Measurements from ENCODE around the gene POLG2. TPM values are rescaled to one million over a fixed set of nuclear protein-coding genes. Genes with fewer than 3 reads are reported as not detected.

POLG2 gene
- total RNA-seq, 1 experiment from 2014 or later = 20.3 TPM

DNA sequence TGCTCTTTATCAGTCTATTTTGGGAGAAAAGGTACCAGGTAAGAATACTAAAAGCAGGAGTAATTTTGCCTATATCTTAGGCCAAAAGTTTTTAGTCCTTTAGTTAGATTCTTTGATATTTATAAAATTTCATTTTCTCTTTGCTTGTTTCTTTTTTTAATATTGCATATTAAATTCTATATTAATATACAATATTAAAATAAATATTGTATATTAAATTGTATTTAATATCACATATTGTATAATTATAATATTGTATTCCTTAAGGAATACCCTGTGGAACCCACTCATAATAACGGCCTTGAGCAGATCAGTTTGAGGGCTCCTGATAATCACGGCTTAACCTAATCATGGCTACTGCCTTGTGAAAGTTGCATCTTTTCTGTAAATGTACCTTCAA lies 11.8 kb upstream of the POLG2 start:
- ATAC-seq = no peak
- Histone ChIP-seq H3K9me2 (replicated peaks; ENCODE audit: low read length) (no peaks in the 10 kb centered on the region), H3K9ac (ENCODE audit: low read length) (peak overlapping the region; percentile 97), H3K4me2 (ENCODE audit: low read length) (peak overlapping the region; percentile 91), H4K20me1 (ENCODE audit: low read length) (peaks cover 37% of the 10 kb centered on the region), H3K4me1 (ENCODE audit: insufficient read depth, low read length) (peaks cover 16% of the 10 kb centered on the region), H3K79me2 (ENCODE audit: low read length) (peaks cover 64% of the 10 kb centered on the region), H3F3A (ENCODE audit: low read length, unreplicated experiment) (peaks cover 2% of the 10 kb centered on the region), H3K36me3 (ENCODE audit: low read depth, low read length) (peaks cover 35% of the 10 kb centered on the region), H3K4me3 (ENCODE audit: low read length) (peak overlapping the region; percentile 86), H3K27ac (ENCODE audit: low read length) (no peak overlapping the region), H3K9me3 (ENCODE audit: low read length) (no peaks in the 10 kb centered on the region), H2AFZ (ENCODE audit: low read length) (no peak overlapping the region), H3K27me3 (ENCODE audit: low read length) (no peaks in the 10 kb centered on the region)
- CTCF ChIA-PET = no interaction called here
- BruUV-seq (replicated peaks) = no TSS peak
- DNase-seq = no peak
- intact Hi-C loops (cut with micrococcal nuclease) = loop anchor here (5.0 kb wide), 1 partner anchor 139 kb away; no protein-coding TSS in a partner anchor
- TF ChIP-seq EZH2 (IDR thresholded peaks at IDR 0.05; ENCODE audit: low read length, unreplicated experiment) (no peak), EZH2phosphoT487 (IDR thresholded peaks at IDR 0.05; ENCODE audit: borderline replicate concordance, low read length) (no peak)
- TF ChIP-seq, protein P1, sequence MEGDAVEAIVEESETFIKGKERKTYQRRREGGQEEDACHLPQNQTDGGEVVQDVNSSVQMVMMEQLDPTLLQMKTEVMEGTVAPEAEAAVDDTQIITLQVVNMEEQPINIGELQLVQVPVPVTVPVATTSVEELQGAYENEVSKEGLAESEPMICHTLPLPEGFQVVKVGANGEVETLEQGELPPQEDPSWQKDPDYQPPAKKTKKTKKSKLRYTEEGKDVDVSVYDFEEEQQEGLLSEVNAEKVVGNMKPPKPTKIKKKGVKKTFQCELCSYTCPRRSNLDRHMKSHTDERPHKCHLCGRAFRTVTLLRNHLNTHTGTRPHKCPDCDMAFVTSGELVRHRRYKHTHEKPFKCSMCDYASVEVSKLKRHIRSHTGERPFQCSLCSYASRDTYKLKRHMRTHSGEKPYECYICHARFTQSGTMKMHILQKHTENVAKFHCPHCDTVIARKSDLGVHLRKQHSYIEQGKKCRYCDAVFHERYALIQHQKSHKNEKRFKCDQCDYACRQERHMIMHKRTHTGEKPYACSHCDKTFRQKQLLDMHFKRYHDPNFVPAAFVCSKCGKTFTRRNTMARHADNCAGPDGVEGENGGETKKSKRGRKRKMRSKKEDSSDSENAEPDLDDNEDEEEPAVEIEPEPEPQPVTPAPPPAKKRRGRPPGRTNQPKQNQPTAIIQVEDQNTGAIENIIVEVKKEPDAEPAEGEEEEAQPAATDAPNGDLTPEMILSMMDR (conservative IDR thresholded peaks at IDR 0.05; ENCODE audit: low read depth, low read length) = no peak
- POLR2A ChIA-PET (ENCODE audit: unreplicated experiment) = no interaction called here

DNA sequence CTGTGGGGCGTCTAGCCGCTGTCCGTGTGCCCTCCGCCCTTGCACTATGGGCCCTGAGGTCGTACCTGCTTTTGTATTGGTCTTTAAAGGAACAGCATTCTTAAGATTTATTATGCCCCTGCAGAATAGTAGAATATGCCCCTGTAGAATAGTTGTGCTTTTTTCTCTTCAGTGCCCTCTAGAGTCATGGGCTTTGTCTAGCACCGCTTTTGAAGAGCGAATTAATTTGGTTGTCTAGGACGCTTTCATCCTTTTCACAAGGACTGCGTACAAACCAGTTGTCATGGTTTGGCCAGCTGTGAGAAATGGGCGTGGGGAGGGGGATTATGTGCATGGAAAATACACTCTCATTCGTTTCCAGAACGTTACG lies 10.5 kb upstream of the POLG2 start:
- peak overlapping the region; percentile 90 for H3K27ac ChIP-seq (ENCODE audit: low read length)
- peak overlapping the region; percentile 86 for H3K4me3 ChIP-seq (ENCODE audit: low read length)
- POLR2A ChIA-PET (ENCODE audit: unreplicated experiment) = interaction anchor here (0.9 to 2.4 kb wide), 3 partner anchors 11 to 282 kb away, joined by 3 to 50 read pairs (median 8); partner anchors contain the start of gene POLG2
- no peaks in the 10 kb centered on the region for H3K9me3 ChIP-seq (ENCODE audit: low read length)
- H3K9me2 ChIP-seq (replicated peaks; ENCODE audit: low read length) = no peaks in the 10 kb centered on the region
- peaks cover 29% of the 10 kb centered on the region for H3K4me1 ChIP-seq (ENCODE audit: insufficient read depth, low read length)
- H3K27me3 ChIP-seq (ENCODE audit: low read length) = no peaks in the 10 kb centered on the region
- H3K4me2 ChIP-seq (ENCODE audit: low read length) = peak overlapping the region; percentile 91
- peaks cover 77% of the 10 kb centered on the region for H3K79me2 ChIP-seq (ENCODE audit: low read length)
- ATAC-seq = peak; percentile 47
- peak; percentile 79 for DNase-seq
- no peak for TF ChIP-seq EZH2phosphoT487 (IDR thresholded peaks at IDR 0.05; ENCODE audit: borderline replicate concordance, low read length)
- no peak for TF ChIP-seq EZH2 (IDR thresholded peaks at IDR 0.05; ENCODE audit: low read length, unreplicated experiment)
- TF ChIP-seq, protein P1 (conservative IDR thresholded peaks at IDR 0.05; ENCODE audit: low read depth, low read length) = peak; percentile 72
- H4K20me1 ChIP-seq (ENCODE audit: low read length) = peaks cover 50% of the 10 kb centered on the region
- peak overlapping the region; percentile 97 for H3K9ac ChIP-seq (ENCODE audit: low read length)
- intact Hi-C loops (cut with micrococcal nuclease) = loop anchor here (1.0 to 5.0 kb wide), 2 partner anchors 140 to 230 kb away; no protein-coding TSS in a partner anchor
- peaks cover 14% of the 10 kb centered on the region for H3F3A ChIP-seq (ENCODE audit: low read length, unreplicated experiment)
- CTCF ChIA-PET = no interaction called here
- peaks cover 48% of the 10 kb centered on the region for H3K36me3 ChIP-seq (ENCODE audit: low read depth, low read length)
- H2AFZ ChIP-seq (ENCODE audit: low read length) = peak overlapping the region; percentile 90
- BruUV-seq (replicated peaks) = no TSS peak
